Measurements from ENCODE around the gene ARL15.
"Not testable (repeated sequence)": the region's sequence is repeated elsewhere in the genome, so short reads cannot be mapped to it uniquely, and the experiment has no call there.

ARL15 gene

GRCh38 chr5:53895091-53895683, 415.2 kb downstream of the ARL15 start:
- no peak for DNase-seq (ENCODE audit: low spot score)

- no peak for DNase-seq (ENCODE audit: low spot score)
Observed at GRCh38 chr5:53893626-53894025, 416.7 kb downstream of the ARL15 start.

GRCh38 chr5:53892224-53892623, 418.1 kb downstream of the ARL15 start:
- no peak for DNase-seq (ENCODE audit: low spot score)

- no peak for DNase-seq (ENCODE audit: low spot score)
Observed at GRCh38 chr5:53891159-53891558, 419.2 kb downstream of the ARL15 start.

GRCh38 chr5:53890490-53890889, 419.9 kb downstream of the ARL15 start:
- no peak for DNase-seq (ENCODE audit: low spot score)

- DNase-seq (ENCODE audit: low spot score), result no peak
Observed at GRCh38 chr5:53884844-53885243, 425.5 kb downstream of the ARL15 start.

GRCh38 chr5:53884417-53884816, 426.0 kb downstream of the ARL15 start:
- DNase-seq (ENCODE audit: low spot score), result no peak

GRCh38 chr5:53882676-53883031, 427.7 kb downstream of the ARL15 start:
- DNase-seq (ENCODE audit: low spot score), result no peak

GRCh38 chr5:53882006-53882675, 428.2 kb downstream of the ARL15 start:
- no peak for DNase-seq (ENCODE audit: low spot score)

GRCh38 chr5:53879708-53880323, 430.6 kb downstream of the ARL15 start:
- no peak for DNase-seq (ENCODE audit: low spot score)

GRCh38 chr5:53878015-53878414, 432.4 kb downstream of the ARL15 start:
- no peak for DNase-seq (ENCODE audit: low spot score)

GRCh38 chr5:53877243-53877642, 433.1 kb downstream of the ARL15 start:
- no peak for DNase-seq (ENCODE audit: low spot score)

- no peak for DNase-seq (ENCODE audit: low spot score)
Observed at GRCh38 chr5:53874409-53874808, 436.0 kb downstream of the ARL15 start.

GRCh38 chr5:53873235-53873634, 437.1 kb downstream of the ARL15 start:
- DNase-seq (ENCODE audit: low spot score), result no peak

GRCh38 chr5:53871775-53872174, 438.6 kb downstream of the ARL15 start:
- no peak for DNase-seq (ENCODE audit: low spot score)

GRCh38 chr5:53871050-53871449, 439.3 kb downstream of the ARL15 start:
- DNase-seq (ENCODE audit: low spot score), result no peak

- DNase-seq (ENCODE audit: low spot score), result no peak
Observed at GRCh38 chr5:53858700-53859456, 451.5 kb downstream of the ARL15 start.

- no peak for DNase-seq (ENCODE audit: low spot score)
Observed at GRCh38 chr5:53856506-53856905, 453.9 kb downstream of the ARL15 start.

GRCh38 chr5:53836851-53837430, 473.4 kb downstream of the ARL15 start:
- DNase-seq (ENCODE audit: low spot score), result not testable (repeated sequence)

- no peak for DNase-seq (ENCODE audit: low spot score)
Observed at GRCh38 chr5:53834500-53834899, 475.9 kb downstream of the ARL15 start.

Measured in kidney capillary endothelial cell (primary cell).